ENCODE results near the gene TUT7. TPM values are rescaled to one million over a fixed set of nuclear protein-coding genes. Genes with fewer than 3 reads are reported as not detected.

The TUT7 gene
- total RNA-seq, 1 donor: 39.8 TPM

DNA sequence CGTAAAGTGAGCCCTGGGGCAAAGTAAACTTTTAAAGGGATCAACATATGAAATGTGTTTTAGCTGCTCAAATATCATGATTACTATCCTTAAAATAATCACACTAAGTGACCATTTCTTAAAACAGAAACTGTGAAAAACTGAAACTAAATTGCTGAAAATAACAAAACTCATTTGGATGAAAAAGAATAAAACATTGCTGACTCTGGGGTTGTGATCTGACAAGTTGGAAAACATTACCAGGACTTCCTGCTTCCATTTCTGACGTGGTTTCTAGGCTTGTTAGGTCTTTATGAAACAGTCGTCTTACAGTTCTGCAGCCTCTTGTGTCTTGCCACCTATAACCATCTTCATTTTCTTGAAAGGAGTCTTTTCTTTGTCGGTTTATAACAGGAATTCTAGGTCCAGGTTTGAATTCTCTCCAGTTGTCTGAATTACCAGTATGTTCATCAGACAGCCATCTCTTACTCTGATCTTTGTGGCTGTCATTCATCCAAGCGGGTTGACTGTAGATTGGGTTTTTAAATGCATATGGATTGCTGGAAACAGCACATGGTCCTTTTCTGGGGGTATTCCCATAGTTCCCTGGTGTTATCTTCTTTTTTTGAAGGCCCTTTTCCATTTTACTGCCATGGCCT lies 1.7 kb downstream of the TUT7 start:
- H3K4me2 ChIP-seq (ENCODE audit: insufficient read depth, low read length): peak overlapping the region; percentile 99
- no peaks in the 10 kb centered on the region for H3K27me3 ChIP-seq (ENCODE audit: insufficient read depth, low read length)
- peaks cover 63% of the 10 kb centered on the region for H3K79me2 ChIP-seq (ENCODE audit: insufficient read depth, low read length)
- peaks cover 10% of the 10 kb centered on the region for H3K36me3 ChIP-seq (ENCODE audit: insufficient read depth, low read length)
- peak; percentile 68 for DNase-seq (ENCODE audit: insufficient read length, low spot score, missing footprints)
- no peak overlapping the region for H2AFZ ChIP-seq (ENCODE audit: low read length)
- no peaks in the 10 kb centered on the region for H3K9me3 ChIP-seq (ENCODE audit: low read depth, low read length)
- H3K27ac ChIP-seq (ENCODE audit: low read depth, low read length): peak overlapping the region; percentile 93
- TF ChIP-seq, protein P1, sequence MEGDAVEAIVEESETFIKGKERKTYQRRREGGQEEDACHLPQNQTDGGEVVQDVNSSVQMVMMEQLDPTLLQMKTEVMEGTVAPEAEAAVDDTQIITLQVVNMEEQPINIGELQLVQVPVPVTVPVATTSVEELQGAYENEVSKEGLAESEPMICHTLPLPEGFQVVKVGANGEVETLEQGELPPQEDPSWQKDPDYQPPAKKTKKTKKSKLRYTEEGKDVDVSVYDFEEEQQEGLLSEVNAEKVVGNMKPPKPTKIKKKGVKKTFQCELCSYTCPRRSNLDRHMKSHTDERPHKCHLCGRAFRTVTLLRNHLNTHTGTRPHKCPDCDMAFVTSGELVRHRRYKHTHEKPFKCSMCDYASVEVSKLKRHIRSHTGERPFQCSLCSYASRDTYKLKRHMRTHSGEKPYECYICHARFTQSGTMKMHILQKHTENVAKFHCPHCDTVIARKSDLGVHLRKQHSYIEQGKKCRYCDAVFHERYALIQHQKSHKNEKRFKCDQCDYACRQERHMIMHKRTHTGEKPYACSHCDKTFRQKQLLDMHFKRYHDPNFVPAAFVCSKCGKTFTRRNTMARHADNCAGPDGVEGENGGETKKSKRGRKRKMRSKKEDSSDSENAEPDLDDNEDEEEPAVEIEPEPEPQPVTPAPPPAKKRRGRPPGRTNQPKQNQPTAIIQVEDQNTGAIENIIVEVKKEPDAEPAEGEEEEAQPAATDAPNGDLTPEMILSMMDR (IDR thresholded peaks at IDR 0.05; ENCODE audit: extremely low read depth, low read depth, low read length): no peak
- H3K4me1 ChIP-seq (ENCODE audit: insufficient read depth, low read length): peaks cover 39% of the 10 kb centered on the region
- peaks cover 12% of the 10 kb centered on the region for H4K20me1 ChIP-seq (ENCODE audit: insufficient read depth, low read length)
- H3K4me3 ChIP-seq (ENCODE audit: insufficient read depth, low read length): peak overlapping the region; percentile 100

DNA sequence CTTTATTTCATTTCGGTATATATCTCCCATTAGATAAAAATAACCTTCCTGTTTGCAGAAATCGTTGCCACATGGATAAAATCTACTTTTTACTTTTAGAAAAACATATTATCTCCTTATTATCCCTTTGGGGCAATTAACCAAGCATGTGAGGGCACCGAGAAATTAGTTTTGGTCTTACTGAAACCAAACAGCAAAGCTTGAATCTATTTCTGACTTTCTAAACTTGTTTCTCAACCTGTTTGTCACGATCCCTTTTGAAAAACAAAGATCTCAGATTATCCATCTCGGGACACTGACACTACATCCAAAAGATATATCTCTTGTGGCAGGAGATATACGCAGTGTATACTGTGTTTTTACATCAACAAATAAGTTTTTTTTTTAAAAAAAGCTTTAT lies 2.3 kb downstream of the TUT7 start:
- peaks cover 14% of the 10 kb centered on the region for H4K20me1 ChIP-seq (ENCODE audit: insufficient read depth, low read length)
- peaks cover 39% of the 10 kb centered on the region for H3K4me1 ChIP-seq (ENCODE audit: insufficient read depth, low read length)
- H3K4me2 ChIP-seq (ENCODE audit: insufficient read depth, low read length): peak overlapping the region; percentile 99
- no peak overlapping the region for H2AFZ ChIP-seq (ENCODE audit: low read length)
- TF ChIP-seq, protein P1 (IDR thresholded peaks at IDR 0.05; ENCODE audit: extremely low read depth, low read depth, low read length): no peak
- peaks cover 70% of the 10 kb centered on the region for H3K79me2 ChIP-seq (ENCODE audit: insufficient read depth, low read length)
- H3K36me3 ChIP-seq (ENCODE audit: insufficient read depth, low read length): peaks cover 10% of the 10 kb centered on the region
- peak overlapping the region; percentile 100 for H3K4me3 ChIP-seq (ENCODE audit: insufficient read depth, low read length)
- peak overlapping the region; percentile 93 for H3K27ac ChIP-seq (ENCODE audit: low read depth, low read length)
- H3K27me3 ChIP-seq (ENCODE audit: insufficient read depth, low read length): no peaks in the 10 kb centered on the region
- H3K9me3 ChIP-seq (ENCODE audit: low read depth, low read length): no peaks in the 10 kb centered on the region
- no peak for DNase-seq (ENCODE audit: insufficient read length, low spot score, missing footprints)

DNA sequence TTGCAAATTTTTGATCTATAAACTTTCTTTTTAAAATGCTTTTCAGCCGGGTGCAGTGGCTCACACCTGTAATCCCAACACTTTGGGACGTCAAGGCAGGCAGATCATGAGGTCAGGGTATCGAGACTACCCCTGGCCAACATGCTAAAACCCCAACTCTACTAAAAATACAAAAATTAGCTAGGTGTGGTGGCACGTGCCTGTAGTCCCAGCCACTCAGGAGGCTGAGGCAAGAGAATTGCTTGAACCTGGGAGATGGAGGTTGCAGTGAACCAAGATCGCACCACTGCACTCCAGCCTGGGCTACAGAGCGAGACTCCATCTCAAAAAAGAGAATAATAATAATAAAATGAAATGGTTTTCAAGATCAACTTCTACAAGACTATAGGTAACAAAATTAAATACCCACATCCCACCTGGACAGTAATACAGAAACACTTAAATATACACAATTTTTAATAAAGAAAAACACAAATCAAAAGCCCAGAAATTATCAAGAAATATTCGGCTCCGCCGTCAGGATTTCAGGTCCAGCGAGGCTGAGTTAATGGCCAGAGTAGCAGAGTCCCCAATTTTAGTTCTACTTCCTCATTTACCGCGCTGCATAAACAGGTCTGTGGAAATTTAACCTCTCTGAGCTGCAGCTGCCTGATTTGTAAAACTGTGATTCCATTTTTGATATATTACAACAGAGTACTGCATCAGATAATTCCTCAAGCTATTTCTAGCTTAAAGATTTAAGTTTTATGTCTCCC lies 4.0 kb downstream of the TUT7 start:
- H3K4me3 ChIP-seq (ENCODE audit: insufficient read depth, low read length): no peak overlapping the region

More for the DNA sequence above, 4.0 kb downstream of the TUT7 start:
- H2AFZ ChIP-seq (ENCODE audit: low read length): no peak overlapping the region
- no peaks in the 10 kb centered on the region for H3K27me3 ChIP-seq (ENCODE audit: insufficient read depth, low read length)
- H3K27ac ChIP-seq (ENCODE audit: low read depth, low read length): no peak overlapping the region
- peak overlapping the region; percentile 99 for H3K4me2 ChIP-seq (ENCODE audit: insufficient read depth, low read length)
- H3K79me2 ChIP-seq (ENCODE audit: insufficient read depth, low read length): peaks cover 86% of the 10 kb centered on the region
- peaks cover 23% of the 10 kb centered on the region for H3K36me3 ChIP-seq (ENCODE audit: insufficient read depth, low read length)
- peaks cover 39% of the 10 kb centered on the region for H3K4me1 ChIP-seq (ENCODE audit: insufficient read depth, low read length)
- H4K20me1 ChIP-seq (ENCODE audit: insufficient read depth, low read length): peaks cover 16% of the 10 kb centered on the region
- no peaks in the 10 kb centered on the region for H3K9me3 ChIP-seq (ENCODE audit: low read depth, low read length)
- DNase-seq (ENCODE audit: insufficient read length, low spot score, missing footprints): peak; percentile 51
- TF ChIP-seq, protein P1 (IDR thresholded peaks at IDR 0.05; ENCODE audit: extremely low read depth, low read depth, low read length): no peak
